Adrenal gland (tissue), 12 donors: ENCODE data around the gene SORT1. TPM values are rescaled to one million over a fixed set of nuclear protein-coding genes. Genes with fewer than 3 reads are reported as not detected.
A peak's percentile ranks its signal among the peaks of the same experiment; 100 is the strongest.

Experiments used
- DNase-seq, 7 donors: peaks; one replicate each; pipeline ENCODE4 v3.0.0-alpha.2; 2019 to 2020
- H3K27ac ChIP-seq, 5 donors: fragments of 200-600 bp; sonication (generic) in 4 of 5; 1 replicate in 3 of 5; 2 replicates in 2 of 5; pipeline versions ENCODE4 v1.5.1 to v1.8.0; 2016 to 2020; ENCODE audit warnings: mild to moderate bottlenecking in 1 of 5
- H3K27me3 ChIP-seq: fragments of 200-600 bp; 2 replicates; pipeline ENCODE4 v1.8.0; 2021
- H3K36me3 ChIP-seq, 2 donors: fragments of 200-600 bp; replicated peaks in 1 of 2; 1 replicate in 1 of 2; 2 replicates in 1 of 2; pipeline versions ENCODE4 v1.5.1 to v1.8.0; 2018 to 2022
- H3K4me1 ChIP-seq, 2 donors: fragments of 200-600 bp; replicated peaks in 1 of 2; 1 replicate in 1 of 2; 2 replicates in 1 of 2; pipeline versions ENCODE4 v1.5.1 to v1.8.0; 2018 to 2021
- H3K4me3 ChIP-seq, 4 donors: fragments of 200-600 bp; sonication (generic) in 3 of 4; one replicate each; pipeline ENCODE4 v1.5.1; 2016 to 2018
- H3K9me3 ChIP-seq, 3 donors: fragments of 200-600 bp; sonication (generic) in 1 of 3; replicated peaks in 1 of 3; 1 replicate in 2 of 3; 2 replicates in 1 of 3; pipeline versions ENCODE4 v1.5.1 to v1.8.0; 2016 to 2021
- POLR2A ChIP-seq, 2 donors: fragments of 450-650 bp; IDR thresholded peaks; one replicate each; pipeline ENCODE4 v1.6.1; 2017; ENCODE audit warnings: antibody characterized with exemption in 2 of 2, mild to moderate bottlenecking in 2 of 2, moderate library complexity in 1 of 2
- WGBS, 4 donors: extraction: QIAGEN DNeasy Blood & Tissue Kit in 2 of 4; methylation state at CpG; one replicate each; pipeline versions ENCODE4 v1.1.5 to v1.1.7; 2013 to 2017; 5-methylcytosine and 5-hydroxymethylcytosine counted together
- intact Hi-C, 2 donors: fragments of 100-400 bp; cut with DNase I; formaldehyde crosslinking; loops; one replicate each; pipeline versions ENCODE4 v1.14.1 to v1.15.0; 2022 to 2023
- polyA plus RNA-seq, 3 donors: library from polyadenylated mRNA; stranded (reverse); fragments of 200-250 nt in 2 of 3; fragments of 350-450 nt in 1 of 3; fragmentation: Illumina TruSeq in 1 of 3; extraction: RNeasy Lipid Tissue Mini Kit (QIAGEN cat#74804) in 1 of 3; gene quantifications; one replicate each; pipeline ENCODE4 v1.2.3, GENCODE V29; 2013 to 2014
- total RNA-seq, 9 donors: library from RNA; depleted of rRNA in 4 of 9; stranded (reverse); fragments of >200 nt in 4 of 9; fragments of 120-200 nt in 1 of 9; fragmentation: NEBNext Ultra II Directional in 1 of 9; extraction: Animal tissue kit (Norgen Biotek cat#: 25700) in 1 of 9; gene quantifications; one replicate each; pipeline versions ENCODE4 v1.1.0 to v1.2.4, GENCODE V29; 2013 to 2023
- TF ChIP-seq, protein P1 (sequence below), 6 experiments: fragments of 450-650 bp in 4 of 6; fragments of 200-600 bp in 2 of 6; sonication (generic) in 1 of 6; IDR thresholded peaks; 1 replicate in 5 of 6; 2 replicates in 1 of 6; pipeline versions ENCODE4 v1.5.1 to v1.8.0; 2016 to 2021; ENCODE audit warnings: antibody characterized with exemption in 6 of 6, mild to moderate bottlenecking in 2 of 6, moderate library complexity in 1 of 6
- donor health status: healthy with polysubstance abuse.
- donor health status: Bipolar disorder and iron deficiency.
- donor health status: DM: yes; HTN: yes; CAD: no.
- donor health status: DM: no; HTN: no; CAD: no.
- donor health status: DM: no; HTN: no; CAD: no.
- donor health status: DM: yes; HTN: yes; CAD: no.

The SORT1 gene
- total and polyA plus RNA-seq, 12 donors: 13.4 to 56.8 (median 37.5) TPM

DNA sequence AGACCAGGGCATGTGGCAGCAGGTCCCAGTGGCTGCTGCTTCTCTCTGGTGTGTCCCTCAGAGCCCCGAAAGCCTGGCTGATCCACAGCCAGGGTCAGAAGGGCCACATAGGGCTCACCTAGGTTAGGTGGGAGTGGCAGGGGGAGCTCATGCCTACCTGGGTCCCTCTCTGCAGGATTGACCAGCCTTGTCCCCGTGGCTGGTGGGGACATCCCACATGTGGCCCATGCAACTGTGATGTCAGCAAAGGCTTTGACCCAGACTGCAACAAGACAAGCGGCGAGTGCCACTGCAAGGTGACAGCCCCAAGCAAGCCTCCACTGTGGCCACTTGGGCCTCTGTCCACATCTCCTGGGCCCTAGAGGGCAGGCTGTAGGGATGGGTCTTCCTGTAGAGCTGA is 132.7 kb downstream of the SORT1 start:
- 87 to 99% (median 94%) methylated on average over 3 to 4 of the region's 4 CpGs; no CpG with 5 or more reads in 1 of the 4 donors for WGBS, 4 donors
- no peak for TF ChIP-seq POLR2A (IDR thresholded peaks at IDR 0.05)
- TF ChIP-seq, protein P1, sequence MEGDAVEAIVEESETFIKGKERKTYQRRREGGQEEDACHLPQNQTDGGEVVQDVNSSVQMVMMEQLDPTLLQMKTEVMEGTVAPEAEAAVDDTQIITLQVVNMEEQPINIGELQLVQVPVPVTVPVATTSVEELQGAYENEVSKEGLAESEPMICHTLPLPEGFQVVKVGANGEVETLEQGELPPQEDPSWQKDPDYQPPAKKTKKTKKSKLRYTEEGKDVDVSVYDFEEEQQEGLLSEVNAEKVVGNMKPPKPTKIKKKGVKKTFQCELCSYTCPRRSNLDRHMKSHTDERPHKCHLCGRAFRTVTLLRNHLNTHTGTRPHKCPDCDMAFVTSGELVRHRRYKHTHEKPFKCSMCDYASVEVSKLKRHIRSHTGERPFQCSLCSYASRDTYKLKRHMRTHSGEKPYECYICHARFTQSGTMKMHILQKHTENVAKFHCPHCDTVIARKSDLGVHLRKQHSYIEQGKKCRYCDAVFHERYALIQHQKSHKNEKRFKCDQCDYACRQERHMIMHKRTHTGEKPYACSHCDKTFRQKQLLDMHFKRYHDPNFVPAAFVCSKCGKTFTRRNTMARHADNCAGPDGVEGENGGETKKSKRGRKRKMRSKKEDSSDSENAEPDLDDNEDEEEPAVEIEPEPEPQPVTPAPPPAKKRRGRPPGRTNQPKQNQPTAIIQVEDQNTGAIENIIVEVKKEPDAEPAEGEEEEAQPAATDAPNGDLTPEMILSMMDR (IDR thresholded peaks at IDR 0.05): no peak
- Histone ChIP-seq H3K9me3 (no peaks in the 10 kb centered on the region), H3K4me1 (no peaks in the 10 kb centered on the region), H3K27ac (no peak overlapping the region), H3K4me3 (no peak overlapping the region), H3K27me3 (no peaks in the 10 kb centered on the region), H3K36me3 (no peaks in the 10 kb centered on the region)
- intact Hi-C loops: loop anchor here in 1 of 2 donors (5.0 kb wide), 1 partner anchor 48 kb away; no protein-coding TSS in a partner anchor
- DNase-seq: no peak

DNA sequence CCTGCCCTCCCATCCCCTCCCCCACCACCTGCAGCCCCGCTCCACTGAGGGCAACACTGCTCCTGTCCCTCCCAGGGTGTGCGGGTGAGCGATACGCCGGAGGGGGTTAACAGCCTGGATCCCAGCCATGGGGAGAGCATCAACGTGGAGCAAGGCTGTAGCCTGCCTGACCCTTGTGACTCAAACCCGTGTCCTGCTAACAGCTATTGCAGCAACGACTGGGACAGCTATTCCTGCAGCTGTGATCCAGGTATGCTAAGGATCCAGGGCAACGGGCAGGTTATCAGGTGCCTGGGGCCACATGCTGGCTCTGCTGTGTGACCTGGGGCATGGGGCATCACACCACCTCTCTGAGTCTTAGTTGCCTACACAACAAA is 133.4 kb downstream of the SORT1 start:
- WGBS, 4 donors: 66 to 80% (median 73%) methylated on average over 2 to 9 of the region's 9 CpGs
- Histone ChIP-seq H3K27ac (no peak overlapping the region), H3K4me3 (no peak overlapping the region), H3K4me1 (no peaks in the 10 kb centered on the region), H3K27me3 (no peaks in the 10 kb centered on the region), H3K9me3 (no peaks in the 10 kb centered on the region), H3K36me3 (no peaks in the 10 kb centered on the region)
- intact Hi-C loops: loop anchor here (5.0 kb wide), 2 partner anchors 133 to 138 kb away; partner anchors contain the start of gene SORT1 (in 1 of the 2)
- TF ChIP-seq, protein P1 (IDR thresholded peaks at IDR 0.05): no peak
- TF ChIP-seq POLR2A (IDR thresholded peaks at IDR 0.05): no peak
- no peak for DNase-seq

DNA sequence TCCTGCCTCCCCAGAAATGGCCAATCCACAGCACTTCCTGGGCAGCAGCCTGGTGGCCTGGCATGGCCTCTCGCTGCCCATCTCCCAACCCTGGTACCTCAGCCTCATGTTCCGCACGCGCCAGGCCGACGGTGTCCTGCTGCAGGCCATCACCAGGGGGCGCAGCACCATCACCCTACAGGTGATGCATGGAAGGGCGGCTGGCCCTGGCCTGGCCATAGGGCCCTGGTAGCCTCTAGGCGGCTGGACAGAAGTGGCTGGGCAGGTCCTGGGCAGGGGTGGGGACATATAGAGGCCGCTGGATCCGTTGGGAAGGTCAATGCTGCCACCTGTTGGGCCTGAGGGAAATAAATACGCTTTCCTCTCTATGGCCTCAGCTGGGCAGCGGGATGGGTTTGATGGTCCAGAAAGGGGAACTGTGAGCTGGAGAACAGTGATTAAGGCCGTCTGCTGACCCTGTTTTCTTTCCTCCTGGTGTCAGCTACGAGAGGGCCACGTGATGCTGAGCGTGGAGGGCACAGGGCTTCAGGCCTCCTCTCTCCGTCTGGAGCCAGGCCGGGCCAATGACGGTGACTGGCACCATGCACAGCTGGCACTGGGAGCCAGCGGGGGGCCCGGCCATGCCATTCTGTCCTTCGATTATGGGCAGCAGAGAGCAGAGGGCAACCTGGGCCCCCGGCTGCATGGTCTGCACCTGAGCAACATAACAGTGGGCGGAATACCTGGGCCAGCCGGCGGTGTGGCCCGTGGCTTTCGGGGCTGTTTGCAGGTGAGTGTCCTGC is 133.9 kb downstream of the SORT1 start:
- Histone ChIP-seq H3K36me3 (no peaks in the 10 kb centered on the region), H3K9me3 (no peaks in the 10 kb centered on the region), H3K27ac (no peak overlapping the region), H3K4me3 (no peak overlapping the region), H3K27me3 (no peaks in the 10 kb centered on the region), H3K4me1 (no peaks in the 10 kb centered on the region)
- 50 to 83% (median 53%) methylated on average over 14 to 29 of the region's 29 CpGs for WGBS, 4 donors
- peak; percentile 83 to 96 (median 89) for DNase-seq
- intact Hi-C loops: loop anchor here (5.0 kb wide), 2 partner anchors 134 to 139 kb away; partner anchors contain the start of gene SORT1 (in 1 of the 2)
- TF ChIP-seq, protein P1 (IDR thresholded peaks at IDR 0.05): peak; percentile 86 to 100 (median 100)
- TF ChIP-seq POLR2A (IDR thresholded peaks at IDR 0.05): no peak

DNA sequence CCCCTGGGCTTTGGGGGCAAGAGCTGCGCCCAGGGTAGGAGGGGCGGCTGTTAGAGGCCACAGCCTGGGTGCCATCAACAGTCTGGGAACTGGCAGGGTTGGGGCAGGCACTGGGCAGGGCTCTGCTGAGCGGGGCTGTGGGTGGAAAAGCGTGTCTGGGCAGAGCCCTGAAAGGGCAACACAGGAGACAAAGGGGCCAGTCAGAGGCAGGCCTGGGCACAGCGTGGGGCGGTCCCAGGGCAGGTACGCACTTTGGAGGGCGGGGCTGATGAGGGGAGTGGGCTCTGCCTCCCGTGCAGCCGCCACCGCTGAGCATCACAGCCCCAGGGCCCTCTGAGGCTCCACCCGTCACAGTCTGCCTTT is 134.5 kb downstream of the SORT1 start:
- intact Hi-C loops: loop anchor here (5.0 kb wide), 2 partner anchors 134 to 139 kb away; partner anchors contain the start of gene SORT1 (in 1 of the 2)
- TF ChIP-seq POLR2A (IDR thresholded peaks at IDR 0.05): no peak
- TF ChIP-seq, protein P1 (IDR thresholded peaks at IDR 0.05): no peak
- no peak for DNase-seq
- 68 to 80% (median 74%) methylated on average over 6 to 12 of the region's 12 CpGs for WGBS, 4 donors
- Histone ChIP-seq H3K27me3 (no peaks in the 10 kb centered on the region), H3K4me1 (no peaks in the 10 kb centered on the region), H3K9me3 (no peaks in the 10 kb centered on the region), H3K4me3 (no peak overlapping the region), H3K27ac (no peak overlapping the region), H3K36me3 (no peaks in the 10 kb centered on the region)
